ENCODE measurements around the gene TRAF3. TPM values are rescaled to one million over a fixed set of nuclear protein-coding genes. Genes with fewer than 3 reads are reported as not detected.

Gene TRAF3
- total RNA-seq, 1 experiment from 2014 or later: 49.3 TPM

- Histone ChIP-seq H3K36me3 (ENCODE audit: insufficient read depth, low read length, poor library complexity, severe bottlenecking) (no peaks in the 10 kb centered on the region), H3K9me3 (ENCODE audit: low read depth, low read length, poor library complexity, severe bottlenecking) (no peaks in the 10 kb centered on the region), H3K27ac (ENCODE audit: low read depth, low read length, poor library complexity, severe bottlenecking) (no peak overlapping the region), H3K4me1 (ENCODE audit: insufficient read depth, low read length, poor library complexity, severe bottlenecking) (no peaks in the 10 kb centered on the region), H3K4me3 (ENCODE audit: low read depth, low read length, poor library complexity, severe bottlenecking) (no peak overlapping the region), H3K27me3 (replicated peaks; ENCODE audit: insufficient read depth, low read depth, low read length, poor library complexity) (no peaks in the 10 kb centered on the region)
- CTCF ChIA-PET: no interaction called here
- BruUV-seq (replicated peaks): no TSS peak
- TF ChIP-seq, protein P1, sequence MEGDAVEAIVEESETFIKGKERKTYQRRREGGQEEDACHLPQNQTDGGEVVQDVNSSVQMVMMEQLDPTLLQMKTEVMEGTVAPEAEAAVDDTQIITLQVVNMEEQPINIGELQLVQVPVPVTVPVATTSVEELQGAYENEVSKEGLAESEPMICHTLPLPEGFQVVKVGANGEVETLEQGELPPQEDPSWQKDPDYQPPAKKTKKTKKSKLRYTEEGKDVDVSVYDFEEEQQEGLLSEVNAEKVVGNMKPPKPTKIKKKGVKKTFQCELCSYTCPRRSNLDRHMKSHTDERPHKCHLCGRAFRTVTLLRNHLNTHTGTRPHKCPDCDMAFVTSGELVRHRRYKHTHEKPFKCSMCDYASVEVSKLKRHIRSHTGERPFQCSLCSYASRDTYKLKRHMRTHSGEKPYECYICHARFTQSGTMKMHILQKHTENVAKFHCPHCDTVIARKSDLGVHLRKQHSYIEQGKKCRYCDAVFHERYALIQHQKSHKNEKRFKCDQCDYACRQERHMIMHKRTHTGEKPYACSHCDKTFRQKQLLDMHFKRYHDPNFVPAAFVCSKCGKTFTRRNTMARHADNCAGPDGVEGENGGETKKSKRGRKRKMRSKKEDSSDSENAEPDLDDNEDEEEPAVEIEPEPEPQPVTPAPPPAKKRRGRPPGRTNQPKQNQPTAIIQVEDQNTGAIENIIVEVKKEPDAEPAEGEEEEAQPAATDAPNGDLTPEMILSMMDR (conservative IDR thresholded peaks at IDR 0.05; ENCODE audit: low read depth, low read length): no peak
- no peak for TF ChIP-seq EZH2 (IDR thresholded peaks at IDR 0.05; ENCODE audit: borderline replicate concordance, low read depth, low read length, poor library complexity, severe bottlenecking)
- intact Hi-C loops (cut with micrococcal nuclease; ENCODE audit: unreplicated experiment): no loop called here
- POLR2A ChIA-PET (ENCODE audit: low non-redundant PET): no interaction called here
- DNase-seq (ENCODE audit: low spot score): no peak
Observed at GRCh38 chr14:102809870-102810269, 32.6 kb downstream of the TRAF3 start.

GRCh38 chr14:102810523-102810922 is 33.3 kb downstream of the TRAF3 start:
- DNase-seq (ENCODE audit: low spot score): no peak
- Histone ChIP-seq H3K27me3 (replicated peaks; ENCODE audit: insufficient read depth, low read depth, low read length, poor library complexity) (no peaks in the 10 kb centered on the region), H3K36me3 (ENCODE audit: insufficient read depth, low read length, poor library complexity, severe bottlenecking) (no peaks in the 10 kb centered on the region), H3K27ac (ENCODE audit: low read depth, low read length, poor library complexity, severe bottlenecking) (no peak overlapping the region), H3K4me3 (ENCODE audit: low read depth, low read length, poor library complexity, severe bottlenecking) (no peak overlapping the region), H3K9me3 (ENCODE audit: low read depth, low read length, poor library complexity, severe bottlenecking) (no peaks in the 10 kb centered on the region), H3K4me1 (ENCODE audit: insufficient read depth, low read length, poor library complexity, severe bottlenecking) (no peaks in the 10 kb centered on the region)
- intact Hi-C loops (cut with micrococcal nuclease; ENCODE audit: unreplicated experiment): no loop called here
- CTCF ChIA-PET: no interaction called here
- POLR2A ChIA-PET (ENCODE audit: low non-redundant PET): no interaction called here
- BruUV-seq (replicated peaks): no TSS peak
- TF ChIP-seq, protein P1 (conservative IDR thresholded peaks at IDR 0.05; ENCODE audit: low read depth, low read length): no peak
- no peak for TF ChIP-seq EZH2 (IDR thresholded peaks at IDR 0.05; ENCODE audit: borderline replicate concordance, low read depth, low read length, poor library complexity, severe bottlenecking)

DNA sequence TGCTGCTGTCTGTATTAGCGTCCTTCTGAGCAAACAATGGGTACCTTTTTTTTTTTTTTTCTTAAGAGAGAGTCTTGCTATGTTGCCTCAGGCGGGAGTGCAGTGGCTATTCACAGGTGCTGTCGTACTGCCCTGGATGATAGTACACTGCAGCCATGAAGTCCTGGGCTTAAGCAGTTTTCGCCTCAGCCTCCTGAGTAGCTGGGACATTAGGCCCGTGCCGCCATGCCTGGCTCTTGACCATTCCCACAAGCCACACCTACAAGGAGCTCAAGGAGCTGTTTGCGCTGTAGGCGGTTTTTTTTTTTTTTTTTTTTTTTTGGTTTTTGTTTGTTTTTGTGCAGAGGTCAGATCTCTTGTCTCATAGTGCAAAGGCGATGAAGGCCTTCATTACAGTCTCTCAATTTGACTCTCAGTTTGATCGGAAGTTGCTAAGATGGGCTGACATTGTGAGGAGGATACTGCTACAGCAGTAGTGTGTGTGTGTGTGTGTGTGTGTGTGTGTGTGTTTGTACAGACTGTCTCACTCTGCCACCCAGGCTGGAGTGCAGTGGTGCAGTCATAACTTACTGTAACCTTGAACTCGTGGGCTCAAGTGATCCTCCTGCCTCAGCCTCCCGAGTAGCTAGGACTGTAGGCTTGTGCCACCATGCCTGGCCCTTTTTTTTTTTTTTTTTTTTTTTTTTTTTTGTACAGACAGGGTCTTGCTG is 34.2 kb downstream of the TRAF3 start:
- no peak for DNase-seq (ENCODE audit: low spot score)
- no peak overlapping the region for H3K27ac ChIP-seq (ENCODE audit: low read depth, low read length, poor library complexity, severe bottlenecking)
- BruUV-seq (replicated peaks): no TSS peak
- H3K27me3 ChIP-seq (replicated peaks; ENCODE audit: insufficient read depth, low read depth, low read length, poor library complexity): no peaks in the 10 kb centered on the region
- no peaks in the 10 kb centered on the region for H3K9me3 ChIP-seq (ENCODE audit: low read depth, low read length, poor library complexity, severe bottlenecking)
- H3K36me3 ChIP-seq (ENCODE audit: insufficient read depth, low read length, poor library complexity, severe bottlenecking): no peaks in the 10 kb centered on the region
- CTCF ChIA-PET: no interaction called here
- H3K4me3 ChIP-seq (ENCODE audit: low read depth, low read length, poor library complexity, severe bottlenecking): no peak overlapping the region
- POLR2A ChIA-PET (ENCODE audit: low non-redundant PET): interaction anchor here (0.6 kb wide), 1 partner anchor 211 kb away, joined by 11 read pairs; no protein-coding TSS in a partner anchor
- intact Hi-C loops (cut with micrococcal nuclease; ENCODE audit: unreplicated experiment): no loop called here
- no peaks in the 10 kb centered on the region for H3K4me1 ChIP-seq (ENCODE audit: insufficient read depth, low read length, poor library complexity, severe bottlenecking)
- TF ChIP-seq EZH2 (IDR thresholded peaks at IDR 0.05; ENCODE audit: borderline replicate concordance, low read depth, low read length, poor library complexity, severe bottlenecking): no peak
- TF ChIP-seq, protein P1 (conservative IDR thresholded peaks at IDR 0.05; ENCODE audit: low read depth, low read length): no peak

Measured in A673 (cell line).